K562 (cell line): ENCODE data around the gene MTCH2. TPM values are rescaled to one million over a fixed set of nuclear protein-coding genes. Genes with fewer than 3 reads are reported as not detected.

Experiments
- ARID3A ChIP-seq: IDR thresholded peaks from 2 replicates; pipeline ENCODE4 v1.6.1; 2012; ENCODE audit warnings: low read depth, low read length, improper control_type of control experiment, borderline replicate concordance
- ETV6 ChIP-seq, 3 experiments: fragments of 150-350 bp in 1 of 3; sonication (generic) in 1 of 3; formaldehyde crosslinking in 1 of 3; IDR thresholded peaks; 2 replicates each; pipeline versions ENCODE4 v1.6.1 to v1.8.0; 2014 to 2022; ENCODE audit warnings: borderline replicate concordance in 2 of 3, low read depth in 2 of 3, antibody characterized with exemption in 1 of 3, low read length in 1 of 3, mild to moderate bottlenecking in 1 of 3, missing genetic modification reagents in 1 of 3
- EZH2 ChIP-seq: IDR thresholded peaks from 2 replicates; pipeline ENCODE4 v1.6.1; 2012; ENCODE audit warnings: low read depth, mild to moderate bottlenecking, inconsistent platforms, low read length, borderline replicate concordance
- HDGF ChIP-seq: fragments of 450-650 bp; IDR thresholded peaks from 2 replicates; pipeline ENCODE4 v1.6.1; 2016
- MBD1 ChIP-seq: fragments of 250-450 bp; sonication (Bioruptor Pico); IDR thresholded peaks from 2 replicates; pipeline ENCODE4 v1.8.0; 2022; ENCODE audit warnings: inconsistent platforms
- MCM5 ChIP-seq: fragments of 450-650 bp; IDR thresholded peaks from 2 replicates; pipeline ENCODE4 v1.6.1; 2016; ENCODE audit warnings: low read depth
- NFATC3 ChIP-seq: fragments of 450-650 bp; IDR thresholded peaks from 2 replicates; pipeline ENCODE4 v1.6.1; 2017; ENCODE audit warnings: mild to moderate bottlenecking
- NFIX ChIP-seq: fragments of 250-450 bp; sonication (Bioruptor Pico); IDR thresholded peaks from 2 replicates; pipeline ENCODE4 v1.4.0; 2020; ENCODE audit warnings: low read depth, mild to moderate bottlenecking, moderate library complexity
- PHTF2 ChIP-seq: fragments of 250-450 bp; sonication (Bioruptor Pico); IDR thresholded peaks from 2 replicates; pipeline ENCODE4 v1.5.0; 2021; ENCODE audit warnings: mild to moderate bottlenecking
- PTTG1 ChIP-seq: fragments of 450-650 bp; IDR thresholded peaks from 2 replicates; pipeline ENCODE4 v1.6.1; 2016; ENCODE audit warnings: low read depth, mild to moderate bottlenecking, missing genetic modification characterization, missing compliant biosample characterization
- RBM14 ChIP-seq: fragments of 200-400 bp; formaldehyde crosslinking; IDR thresholded peaks from 2 replicates; pipeline ENCODE4 v1.6.1; 2018; ENCODE audit warnings: low read depth, mild to moderate bottlenecking, low read length, moderate library complexity, borderline replicate concordance; ENCODE audit not compliant: insufficient read depth
- RFX1 ChIP-seq: fragments of 450-650 bp; IDR thresholded peaks from 2 replicates; pipeline ENCODE4 v1.6.1; 2016; ENCODE audit warnings: mild to moderate bottlenecking, moderate library complexity
- TAF7 ChIP-seq: fragments of 450-650 bp; IDR thresholded peaks from 2 replicates; pipeline ENCODE4 v1.6.1; 2016; ENCODE audit warnings: missing genetic modification characterization, missing compliant biosample characterization
- TFAP4 ChIP-seq: sonication (generic); formaldehyde crosslinking; IDR thresholded peaks from 2 replicates; pipeline ENCODE4 v1.8.0; 2022; ENCODE audit warnings: missing genetic modification reagents, mild to moderate bottlenecking, moderate library complexity, borderline replicate concordance
- U2AF2 ChIP-seq: fragments of 200-400 bp; formaldehyde crosslinking; optimal IDR thresholded peaks from 2 replicates; pipeline ENCODE3; 2017; ENCODE audit warnings: low read depth, mild to moderate bottlenecking, low read length
- VEZF1 ChIP-seq: fragments of 200-800 bp; sonication (Bioruptor generic); IDR thresholded peaks from 2 replicates; pipeline ENCODE4 v1.6.1; 2017; ENCODE audit warnings: missing genetic modification characterization, missing compliant biosample characterization
- ZEB2 ChIP-seq: fragments of 450-650 bp; IDR thresholded peaks from 2 replicates; pipeline ENCODE4 v1.6.1; 2016
- ZKSCAN1 ChIP-seq: fragments of 150-350 bp; IDR thresholded peaks from 2 replicates; pipeline ENCODE4 v1.6.1; 2016; ENCODE audit warnings: low read depth, low read length
- ZNF41 ChIP-seq: fragments of 250-450 bp; sonication (Bioruptor Pico); conservative IDR thresholded peaks from 2 replicates; pipeline ENCODE4 v1.4.0; 2020; ENCODE audit warnings: mild to moderate bottlenecking
- ZNF778 ChIP-seq: fragments of 450-650 bp; formaldehyde crosslinking; IDR thresholded peaks from 2 replicates; pipeline ENCODE4 v1.4.0; 2020; ENCODE audit warnings: mild to moderate bottlenecking, moderate library complexity
- polyA plus RNA-seq, 8 experiments: library from polyadenylated mRNA; depleted of rRNA in 4 of 8; stranded (reverse) in 5 of 8; unstranded in 3 of 8; fragments of >200 nt; fragmentation: Nextera tagmentation in 2 of 8; fragmentation: Illumina TruSeq in 1 of 8; extraction: Ambion mirVana in 2 of 8; extraction: Trizol in 1 of 8; gene quantifications; 2 replicates each; pipeline versions ENCODE4 v1.2.1 to v1.2.3, GENCODE V29; 2011 to 2014; ENCODE audit warnings: inconsistent platforms in 1 of 8, missing spikeins in 1 of 8
- total RNA-seq, 7 experiments: library from RNA; depleted of rRNA in 6 of 7; stranded (reverse); fragments of >200 nt in 6 of 7; fragmentation: Illumina TruSeq in 2 of 7; extraction: Trizol in 2 of 7; gene quantifications; 2 replicates each; pipeline versions ENCODE4 v1.2.1 to v1.2.3, GENCODE V29; 2011 to 2021; ENCODE audit warnings: low replicate concordance in 1 of 7
- TF ChIP-seq, protein P1 (sequence below): fragments of 450-650 bp; IDR thresholded peaks from 2 replicates; pipeline ENCODE4 v1.7.0; 2016; ENCODE audit warnings: borderline replicate concordance

The MTCH2 gene
- total and polyA plus RNA-seq, 9 of the 15 experiments (the other 6 are each of a cell fraction or from before 2014, with no cell fraction given) = 95.4 to 620 (median 198) TPM

GRCh38 chr11:47672283-47672730, 29.9 kb upstream of the MTCH2 start (continued):
- no peak for TF ChIP-seq ARID3A
- no peak for TF ChIP-seq ZNF41 (CRISPR knock-in tag)
- TF ChIP-seq NFATC3 = no peak
- TF ChIP-seq TFAP4 (CRISPR knock-in tag) = no peak
- TF ChIP-seq ETV6 (IDR thresholded peaks at IDR 0.05; ENCODE audit: borderline replicate concordance in 1 of 2, low read depth in 2 of 2, low read length in 1 of 2) = no peak
- no peak for TF ChIP-seq ETV6 (CRISPR knock-in tag; IDR thresholded peaks at IDR 0.05; ENCODE audit: borderline replicate concordance)
- TF ChIP-seq PHTF2 (CRISPR knock-in tag) = no peak
- TF ChIP-seq MCM5 = no peak
- no peak for TF ChIP-seq TAF7 (tag)
- TF ChIP-seq HDGF = peak; percentile 59; the same call in 1 of the 2 replicates
- TF ChIP-seq NFIX (CRISPR knock-in tag) = no peak
- no peak for TF ChIP-seq PTTG1 (tag)
- TF ChIP-seq RFX1 = peak; percentile 40
- TF ChIP-seq VEZF1 (CRISPR knock-in tag) = no peak
- TF ChIP-seq ZNF778 = no peak
- TF ChIP-seq ZEB2 = 0 out of 2 replicates have a peak, but pooled peaks have one; percentile 39
- TF ChIP-seq MBD1 (CRISPR knock-in tag) = no peak
- TF ChIP-seq EZH2 = no peak
- TF ChIP-seq, protein P1, sequence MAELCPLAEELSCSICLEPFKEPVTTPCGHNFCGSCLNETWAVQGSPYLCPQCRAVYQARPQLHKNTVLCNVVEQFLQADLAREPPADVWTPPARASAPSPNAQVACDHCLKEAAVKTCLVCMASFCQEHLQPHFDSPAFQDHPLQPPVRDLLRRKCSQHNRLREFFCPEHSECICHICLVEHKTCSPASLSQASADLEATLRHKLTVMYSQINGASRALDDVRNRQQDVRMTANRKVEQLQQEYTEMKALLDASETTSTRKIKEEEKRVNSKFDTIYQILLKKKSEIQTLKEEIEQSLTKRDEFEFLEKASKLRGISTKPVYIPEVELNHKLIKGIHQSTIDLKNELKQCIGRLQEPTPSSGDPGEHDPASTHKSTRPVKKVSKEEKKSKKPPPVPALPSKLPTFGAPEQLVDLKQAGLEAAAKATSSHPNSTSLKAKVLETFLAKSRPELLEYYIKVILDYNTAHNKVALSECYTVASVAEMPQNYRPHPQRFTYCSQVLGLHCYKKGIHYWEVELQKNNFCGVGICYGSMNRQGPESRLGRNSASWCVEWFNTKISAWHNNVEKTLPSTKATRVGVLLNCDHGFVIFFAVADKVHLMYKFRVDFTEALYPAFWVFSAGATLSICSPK = no peak
- TF ChIP-seq U2AF2 = no peak
- no peak for TF ChIP-seq RBM14
- TF ChIP-seq ZKSCAN1 = no peak
